ENCODE results near the gene VCPKMT.

DNA sequence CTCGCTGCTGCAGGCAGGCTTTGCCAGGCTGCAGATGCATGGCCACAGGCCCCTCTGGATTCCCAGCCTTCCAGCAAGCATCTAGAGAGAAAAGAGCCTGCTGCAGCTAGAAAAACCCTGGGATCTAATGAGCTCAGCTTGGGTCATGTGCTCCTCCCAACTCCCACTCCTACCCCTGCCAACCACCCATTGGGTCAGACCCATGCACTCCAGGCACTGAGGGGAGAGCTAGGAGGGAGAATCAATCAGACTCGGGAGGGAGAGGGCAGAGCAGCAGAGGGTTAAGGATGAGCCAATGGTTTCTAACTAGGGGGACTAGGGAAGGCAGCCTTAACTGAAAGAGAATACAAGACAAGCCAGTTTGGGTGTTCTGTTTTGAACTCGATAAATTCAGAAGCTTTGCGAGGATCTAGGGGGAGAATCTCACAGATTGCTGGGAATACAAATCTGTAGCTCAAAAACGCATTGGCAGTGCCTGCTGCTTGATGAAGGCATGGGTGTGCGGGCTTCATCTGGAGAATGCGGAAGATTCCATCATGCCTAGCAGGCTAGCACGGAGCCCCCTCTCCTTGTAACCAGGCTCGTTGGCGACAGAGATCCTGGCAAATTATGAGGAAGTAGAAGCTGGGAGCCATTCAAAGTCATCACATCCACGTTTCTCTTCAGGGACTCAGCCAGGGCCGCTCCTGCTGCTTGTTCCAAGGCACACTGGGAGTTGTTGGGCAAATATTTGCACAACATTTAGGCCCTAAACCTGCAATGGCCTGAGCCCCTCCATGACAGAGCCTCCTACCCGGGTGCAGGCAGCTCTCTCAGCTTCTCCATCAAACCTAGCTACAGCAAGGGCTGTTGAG, 56.4 kb downstream of the VCPKMT start:
- TF ChIP-seq EP300 (conservative IDR thresholded peaks at IDR 0.05; ENCODE audit: poor library complexity, severe bottlenecking) (no peak), RAD21 (conservative IDR thresholded peaks at IDR 0.05) (no peak), EZH2 (IDR thresholded peaks at IDR 0.05; ENCODE audit: borderline replicate concordance, insufficient read depth, low read length, poor library complexity, severe bottlenecking) (no peak), TAF1 (IDR thresholded peaks at IDR 0.05; ENCODE audit: low read depth) (no peak)
- TF ChIP-seq, protein P1, sequence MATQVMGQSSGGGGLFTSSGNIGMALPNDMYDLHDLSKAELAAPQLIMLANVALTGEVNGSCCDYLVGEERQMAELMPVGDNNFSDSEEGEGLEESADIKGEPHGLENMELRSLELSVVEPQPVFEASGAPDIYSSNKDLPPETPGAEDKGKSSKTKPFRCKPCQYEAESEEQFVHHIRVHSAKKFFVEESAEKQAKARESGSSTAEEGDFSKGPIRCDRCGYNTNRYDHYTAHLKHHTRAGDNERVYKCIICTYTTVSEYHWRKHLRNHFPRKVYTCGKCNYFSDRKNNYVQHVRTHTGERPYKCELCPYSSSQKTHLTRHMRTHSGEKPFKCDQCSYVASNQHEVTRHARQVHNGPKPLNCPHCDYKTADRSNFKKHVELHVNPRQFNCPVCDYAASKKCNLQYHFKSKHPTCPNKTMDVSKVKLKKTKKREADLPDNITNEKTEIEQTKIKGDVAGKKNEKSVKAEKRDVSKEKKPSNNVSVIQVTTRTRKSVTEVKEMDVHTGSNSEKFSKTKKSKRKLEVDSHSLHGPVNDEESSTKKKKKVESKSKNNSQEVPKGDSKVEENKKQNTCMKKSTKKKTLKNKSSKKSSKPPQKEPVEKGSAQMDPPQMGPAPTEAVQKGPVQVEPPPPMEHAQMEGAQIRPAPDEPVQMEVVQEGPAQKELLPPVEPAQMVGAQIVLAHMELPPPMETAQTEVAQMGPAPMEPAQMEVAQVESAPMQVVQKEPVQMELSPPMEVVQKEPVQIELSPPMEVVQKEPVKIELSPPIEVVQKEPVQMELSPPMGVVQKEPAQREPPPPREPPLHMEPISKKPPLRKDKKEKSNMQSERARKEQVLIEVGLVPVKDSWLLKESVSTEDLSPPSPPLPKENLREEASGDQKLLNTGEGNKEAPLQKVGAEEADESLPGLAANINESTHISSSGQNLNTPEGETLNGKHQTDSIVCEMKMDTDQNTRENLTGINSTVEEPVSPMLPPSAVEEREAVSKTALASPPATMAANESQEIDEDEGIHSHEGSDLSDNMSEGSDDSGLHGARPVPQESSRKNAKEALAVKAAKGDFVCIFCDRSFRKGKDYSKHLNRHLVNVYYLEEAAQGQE (IDR thresholded peaks at IDR 0.05; ENCODE audit: borderline replicate concordance) = no peak
- TF ChIP-seq, protein P2, sequence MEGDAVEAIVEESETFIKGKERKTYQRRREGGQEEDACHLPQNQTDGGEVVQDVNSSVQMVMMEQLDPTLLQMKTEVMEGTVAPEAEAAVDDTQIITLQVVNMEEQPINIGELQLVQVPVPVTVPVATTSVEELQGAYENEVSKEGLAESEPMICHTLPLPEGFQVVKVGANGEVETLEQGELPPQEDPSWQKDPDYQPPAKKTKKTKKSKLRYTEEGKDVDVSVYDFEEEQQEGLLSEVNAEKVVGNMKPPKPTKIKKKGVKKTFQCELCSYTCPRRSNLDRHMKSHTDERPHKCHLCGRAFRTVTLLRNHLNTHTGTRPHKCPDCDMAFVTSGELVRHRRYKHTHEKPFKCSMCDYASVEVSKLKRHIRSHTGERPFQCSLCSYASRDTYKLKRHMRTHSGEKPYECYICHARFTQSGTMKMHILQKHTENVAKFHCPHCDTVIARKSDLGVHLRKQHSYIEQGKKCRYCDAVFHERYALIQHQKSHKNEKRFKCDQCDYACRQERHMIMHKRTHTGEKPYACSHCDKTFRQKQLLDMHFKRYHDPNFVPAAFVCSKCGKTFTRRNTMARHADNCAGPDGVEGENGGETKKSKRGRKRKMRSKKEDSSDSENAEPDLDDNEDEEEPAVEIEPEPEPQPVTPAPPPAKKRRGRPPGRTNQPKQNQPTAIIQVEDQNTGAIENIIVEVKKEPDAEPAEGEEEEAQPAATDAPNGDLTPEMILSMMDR (IDR thresholded peaks at IDR 0.05; ENCODE audit: poor library complexity, severe bottlenecking) = no peak
